ENCODE measurements around the gene RHEB.

Gene RHEB

DNA sequence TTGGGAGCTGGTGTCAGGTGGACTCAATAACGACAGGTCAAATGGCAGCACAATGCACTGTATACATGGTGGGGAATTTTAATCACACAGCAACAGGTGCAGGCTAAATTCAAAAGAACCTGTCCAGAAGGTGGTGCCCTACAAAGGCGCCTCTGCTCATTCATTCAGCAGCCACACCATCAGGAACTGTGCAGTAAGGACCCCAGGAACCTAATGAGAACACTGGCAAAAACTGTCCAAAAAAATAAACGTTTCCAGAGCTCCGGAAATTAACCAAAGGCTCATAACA is 57.8 kb downstream of the RHEB start:
- peaks cover 26% of the 10 kb centered on the region for H3K9me3 ChIP-seq (ENCODE audit: control insufficient read depth, insufficient read depth, low read length)
- no peaks in the 10 kb centered on the region for H4K20me1 ChIP-seq (ENCODE audit: control insufficient read depth, insufficient read depth, low read depth, low read length)
- peaks cover 27% of the 10 kb centered on the region for H3K36me3 ChIP-seq (ENCODE audit: control insufficient read depth, low read length)
- no peak overlapping the region for H3K4me3 ChIP-seq (ENCODE audit: low read length)
- no peak overlapping the region for H3K4me2 ChIP-seq (ENCODE audit: low read length)
- H3K79me2 ChIP-seq (ENCODE audit: control insufficient read depth, low read length) = no peaks in the 10 kb centered on the region
- H3K9me2 ChIP-seq (replicated peaks; ENCODE audit: control insufficient read depth, low read length) = no peaks in the 10 kb centered on the region
- H3F3A ChIP-seq (ENCODE audit: control insufficient read depth, insufficient read depth) = no peaks in the 10 kb centered on the region
- TF ChIP-seq, protein P1, sequence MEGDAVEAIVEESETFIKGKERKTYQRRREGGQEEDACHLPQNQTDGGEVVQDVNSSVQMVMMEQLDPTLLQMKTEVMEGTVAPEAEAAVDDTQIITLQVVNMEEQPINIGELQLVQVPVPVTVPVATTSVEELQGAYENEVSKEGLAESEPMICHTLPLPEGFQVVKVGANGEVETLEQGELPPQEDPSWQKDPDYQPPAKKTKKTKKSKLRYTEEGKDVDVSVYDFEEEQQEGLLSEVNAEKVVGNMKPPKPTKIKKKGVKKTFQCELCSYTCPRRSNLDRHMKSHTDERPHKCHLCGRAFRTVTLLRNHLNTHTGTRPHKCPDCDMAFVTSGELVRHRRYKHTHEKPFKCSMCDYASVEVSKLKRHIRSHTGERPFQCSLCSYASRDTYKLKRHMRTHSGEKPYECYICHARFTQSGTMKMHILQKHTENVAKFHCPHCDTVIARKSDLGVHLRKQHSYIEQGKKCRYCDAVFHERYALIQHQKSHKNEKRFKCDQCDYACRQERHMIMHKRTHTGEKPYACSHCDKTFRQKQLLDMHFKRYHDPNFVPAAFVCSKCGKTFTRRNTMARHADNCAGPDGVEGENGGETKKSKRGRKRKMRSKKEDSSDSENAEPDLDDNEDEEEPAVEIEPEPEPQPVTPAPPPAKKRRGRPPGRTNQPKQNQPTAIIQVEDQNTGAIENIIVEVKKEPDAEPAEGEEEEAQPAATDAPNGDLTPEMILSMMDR (IDR thresholded peaks at IDR 0.05; ENCODE audit: low read depth, low read length, poor library complexity, severe bottlenecking) = no peak
- no peak for TF ChIP-seq EZH2phosphoT487 (IDR thresholded peaks at IDR 0.05; ENCODE audit: borderline replicate concordance, low read length)
- H3K27me3 ChIP-seq (ENCODE audit: control insufficient read depth, low read length) = no peaks in the 10 kb centered on the region
- H3K27ac ChIP-seq (ENCODE audit: low read depth, low read length) = no peak overlapping the region
- no peaks in the 10 kb centered on the region for H3K4me1 ChIP-seq (ENCODE audit: control insufficient read depth, low read length)

DNA sequence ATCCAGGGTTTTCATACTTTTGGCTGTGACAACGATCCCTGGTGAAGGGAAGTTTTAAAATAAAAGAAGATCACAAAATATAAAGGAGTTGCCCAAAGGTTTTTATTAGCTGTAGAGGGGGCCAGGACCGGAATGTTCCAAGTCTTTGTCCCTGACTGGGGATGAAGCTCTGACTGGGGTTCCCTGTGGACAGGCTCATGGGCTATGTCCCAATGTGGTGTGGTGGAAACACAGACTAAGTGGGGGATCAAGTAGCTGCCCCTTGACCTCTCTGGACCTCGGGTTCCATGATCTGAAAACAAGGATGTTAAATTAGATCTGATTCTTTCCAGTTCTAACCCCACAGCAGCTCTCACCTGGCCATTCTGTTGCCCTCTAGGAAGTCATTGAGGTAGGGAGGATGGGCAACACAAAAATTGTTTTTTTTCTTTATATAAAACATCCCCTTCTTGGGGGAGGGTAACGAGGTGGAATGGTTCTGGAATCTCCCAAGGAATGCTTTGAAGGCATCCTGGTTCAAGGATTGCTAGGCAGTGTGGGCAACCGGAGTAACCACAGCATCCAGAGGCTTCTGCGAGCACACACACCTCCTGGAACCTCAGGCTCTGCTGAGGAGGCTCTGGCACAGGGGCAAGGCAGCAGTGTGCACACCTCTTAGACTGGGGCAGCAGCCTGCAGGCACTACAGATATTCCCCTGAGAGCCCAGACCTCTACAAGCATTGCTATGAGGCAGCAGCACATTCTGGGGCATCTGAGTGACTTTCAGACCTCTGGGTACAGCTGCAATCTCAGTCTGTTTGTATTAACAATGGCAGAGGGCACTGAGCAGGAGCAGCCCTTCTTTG is 58.4 kb downstream of the RHEB start:
- no peaks in the 10 kb centered on the region for H4K20me1 ChIP-seq (ENCODE audit: control insufficient read depth, insufficient read depth, low read depth, low read length)
- H3K9me2 ChIP-seq (replicated peaks; ENCODE audit: control insufficient read depth, low read length) = no peaks in the 10 kb centered on the region
- no peak overlapping the region for H3K27ac ChIP-seq (ENCODE audit: low read depth, low read length)
- H3K4me1 ChIP-seq (ENCODE audit: control insufficient read depth, low read length) = no peaks in the 10 kb centered on the region
- TF ChIP-seq, protein P1 (IDR thresholded peaks at IDR 0.05; ENCODE audit: low read depth, low read length, poor library complexity, severe bottlenecking) = no peak
- no peak for TF ChIP-seq EZH2phosphoT487 (IDR thresholded peaks at IDR 0.05; ENCODE audit: borderline replicate concordance, low read length)
- H3F3A ChIP-seq (ENCODE audit: control insufficient read depth, insufficient read depth) = no peaks in the 10 kb centered on the region
- H3K36me3 ChIP-seq (ENCODE audit: control insufficient read depth, low read length) = peaks cover 24% of the 10 kb centered on the region
- peaks cover 26% of the 10 kb centered on the region for H3K9me3 ChIP-seq (ENCODE audit: control insufficient read depth, insufficient read depth, low read length)
- no peaks in the 10 kb centered on the region for H3K79me2 ChIP-seq (ENCODE audit: control insufficient read depth, low read length)
- no peak overlapping the region for H3K4me2 ChIP-seq (ENCODE audit: low read length)
- no peak overlapping the region for H3K4me3 ChIP-seq (ENCODE audit: low read length)
- H3K27me3 ChIP-seq (ENCODE audit: control insufficient read depth, low read length) = no peaks in the 10 kb centered on the region

DNA sequence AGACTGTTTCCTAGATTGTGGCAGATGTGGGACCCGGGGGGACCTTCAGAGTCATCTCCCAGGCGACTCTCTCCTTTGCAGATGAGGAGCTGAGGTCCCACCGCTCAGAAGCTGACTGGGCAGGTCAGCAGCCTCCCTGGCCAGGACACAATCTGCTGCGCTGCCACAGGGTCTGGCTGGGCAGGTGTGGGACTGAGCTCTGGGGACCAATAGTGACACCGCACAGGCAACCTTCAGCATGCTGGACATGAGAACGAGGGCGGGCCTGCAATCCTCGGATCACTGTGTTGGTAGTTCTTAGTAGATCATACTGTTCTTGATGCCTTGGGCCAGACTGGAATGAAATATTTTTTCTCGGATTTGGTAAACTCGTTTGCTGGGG is 59.2 kb downstream of the RHEB start:
- Histone ChIP-seq H3K27me3 (ENCODE audit: control insufficient read depth, low read length) (no peaks in the 10 kb centered on the region), H3K4me1 (ENCODE audit: control insufficient read depth, low read length) (no peaks in the 10 kb centered on the region), H3K9me3 (ENCODE audit: control insufficient read depth, insufficient read depth, low read length) (peaks cover 26% of the 10 kb centered on the region), H3K4me3 (ENCODE audit: low read length) (no peak overlapping the region), H3K36me3 (ENCODE audit: control insufficient read depth, low read length) (peaks cover 15% of the 10 kb centered on the region), H3F3A (ENCODE audit: control insufficient read depth, insufficient read depth) (no peaks in the 10 kb centered on the region), H3K79me2 (ENCODE audit: control insufficient read depth, low read length) (no peaks in the 10 kb centered on the region), H3K4me2 (ENCODE audit: low read length) (no peak overlapping the region), H3K9me2 (replicated peaks; ENCODE audit: control insufficient read depth, low read length) (no peaks in the 10 kb centered on the region), H4K20me1 (ENCODE audit: control insufficient read depth, insufficient read depth, low read depth, low read length) (no peaks in the 10 kb centered on the region), H3K27ac (ENCODE audit: low read depth, low read length) (no peak overlapping the region)
- TF ChIP-seq, protein P1 (IDR thresholded peaks at IDR 0.05; ENCODE audit: low read depth, low read length, poor library complexity, severe bottlenecking) = no peak
- no peak for TF ChIP-seq EZH2phosphoT487 (IDR thresholded peaks at IDR 0.05; ENCODE audit: borderline replicate concordance, low read length)
